Endothelial cell (in vitro differentiated cells): Measurements from ENCODE around the gene RPTOR. TPM values are rescaled to one million over a fixed set of nuclear protein-coding genes. Genes with fewer than 3 reads are reported as not detected.

Experiments
- DNase-seq: peaks from one replicate; pipeline ENCODE4 v3.0.0; 2021; ENCODE audit warnings: low spot score
- H3K27ac Mint-ChIP-seq: one replicate; pipeline ENCODE4 v1.8.0; 2021; ENCODE audit warnings: mixed read lengths, inconsistent platforms; ENCODE audit not compliant: unreplicated experiment
- H3K27me3 Mint-ChIP-seq: one replicate; pipeline ENCODE4 v1.8.0; 2021; ENCODE audit warnings: mild to moderate bottlenecking, moderate library complexity, mixed read lengths, inconsistent platforms; ENCODE audit not compliant: unreplicated experiment
- H3K36me3 Mint-ChIP-seq: one replicate; pipeline ENCODE4 v1.8.0; 2021; ENCODE audit warnings: mild to moderate bottlenecking, low read depth, mixed read lengths, inconsistent platforms; ENCODE audit not compliant: unreplicated experiment
- H3K4me1 Mint-ChIP-seq: one replicate; pipeline ENCODE4 v1.8.0; 2021; ENCODE audit warnings: mild to moderate bottlenecking, mixed read lengths, inconsistent platforms; ENCODE audit not compliant: unreplicated experiment
- H3K4me3 Mint-ChIP-seq: one replicate; pipeline ENCODE4 v1.8.0; 2021; ENCODE audit warnings: mild to moderate bottlenecking, mixed read lengths, inconsistent platforms; ENCODE audit not compliant: unreplicated experiment
- H3K9me3 Mint-ChIP-seq: one replicate; pipeline ENCODE4 v1.8.0; 2021; ENCODE audit warnings: mixed read lengths, inconsistent platforms; ENCODE audit not compliant: unreplicated experiment
- CTCF ChIP-seq: fragments of 200-600 bp; sonication (generic); IDR thresholded peaks from one replicate; pipeline ENCODE4 v1.5.0; 2021; ENCODE audit warnings: antibody characterized with exemption; ENCODE audit not compliant: unreplicated experiment
- total RNA-seq: library from RNA; stranded (reverse); fragmentation: NEBNext Ultra II Directional; extraction: Animal tissue kit (Norgen Biotek cat#: 25700); gene quantifications from one replicate; pipeline ENCODE4 v1.2.1, GENCODE V29; 2021; ENCODE audit not compliant: unreplicated experiment

Gene RPTOR
- total RNA-seq, 1 donor from 2014 or later: 36.7 TPM

DNA sequence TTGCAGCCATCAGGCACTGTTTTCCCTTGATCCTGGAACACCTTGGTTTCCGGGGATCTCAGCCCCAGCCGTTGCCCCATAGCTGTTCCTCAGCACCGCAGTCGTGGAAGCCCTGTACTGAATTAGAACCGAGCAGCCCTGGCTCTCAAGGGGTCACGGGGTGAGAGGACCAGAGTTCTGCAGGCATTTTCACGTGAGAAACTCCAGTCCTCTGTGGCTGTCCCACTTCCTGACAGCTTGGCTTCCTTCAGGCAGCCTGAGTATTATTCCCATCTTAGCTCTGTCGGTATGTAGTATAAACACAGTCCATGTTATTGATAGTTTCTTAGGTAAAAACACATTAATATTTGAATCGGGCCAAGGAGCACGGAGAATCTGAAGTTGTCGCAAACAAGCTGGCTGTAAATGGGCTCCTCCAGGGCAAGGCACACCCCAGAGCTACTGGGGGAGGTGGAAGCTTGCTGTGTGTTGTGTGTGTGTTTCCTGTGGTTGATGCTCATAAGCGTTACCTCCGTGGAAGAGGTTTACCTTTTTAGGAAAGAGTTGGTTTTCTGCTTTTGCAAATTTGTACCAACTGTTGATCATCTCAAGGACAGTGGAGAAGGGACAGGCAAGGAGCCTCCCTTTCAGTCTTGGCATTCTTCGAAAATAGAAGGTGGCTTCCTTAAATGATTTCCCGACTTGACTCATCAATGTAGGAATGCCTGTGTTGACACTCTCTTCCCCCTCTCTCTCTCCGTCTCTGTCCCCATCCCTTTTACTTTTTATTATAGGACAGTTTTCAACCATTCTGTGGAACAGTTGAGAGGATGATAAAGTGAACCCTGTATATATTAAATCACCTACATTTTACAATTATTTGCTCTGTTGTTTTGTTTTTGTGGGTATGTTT is 238.1 kb downstream of the RPTOR start:
- Mint-ChIP-seq H3K4me1 (peaks cover 27% of the 10 kb centered on the region), H3K36me3 (peaks cover under 1% of the 10 kb centered on the region), H3K27me3 (peaks cover 2% of the 10 kb centered on the region), H3K4me3 (no peak overlapping the region), H3K9me3 (no peaks in the 10 kb centered on the region), H3K27ac (peak overlapping the region; percentile 61)
- TF ChIP-seq CTCF: no peak
- no peak for DNase-seq

DNA sequence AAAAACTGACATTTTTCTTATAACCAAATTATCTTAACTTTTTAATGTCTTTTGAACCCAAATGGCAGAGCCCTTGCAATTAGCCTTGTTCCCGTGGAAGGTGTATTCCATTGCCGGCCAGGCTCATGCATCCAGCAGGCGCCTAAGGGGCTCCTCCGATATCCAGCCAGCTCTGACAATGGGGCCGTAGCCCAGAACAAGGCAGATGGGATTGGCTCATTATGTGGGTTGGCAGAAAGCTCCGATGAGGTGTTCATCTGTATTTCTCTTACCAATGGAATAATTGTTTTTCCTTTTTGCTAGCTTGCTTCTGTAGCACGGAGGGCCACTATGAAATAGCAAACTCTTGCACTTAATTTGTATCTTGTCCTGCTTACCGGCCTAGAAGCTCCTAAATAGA is 238.8 kb downstream of the RPTOR start:
- Mint-ChIP-seq H3K27ac (no peak overlapping the region), H3K4me1 (peaks cover 33% of the 10 kb centered on the region), H3K9me3 (no peaks in the 10 kb centered on the region), H3K4me3 (no peak overlapping the region), H3K36me3 (no peaks in the 10 kb centered on the region), H3K27me3 (peaks cover 2% of the 10 kb centered on the region)
- DNase-seq: no peak
- TF ChIP-seq CTCF: no peak

- Mint-ChIP-seq H3K36me3 (no peaks in the 10 kb centered on the region), H3K9me3 (no peaks in the 10 kb centered on the region), H3K4me1 (peaks cover 36% of the 10 kb centered on the region), H3K4me3 (no peak overlapping the region), H3K27ac (no peak overlapping the region), H3K27me3 (peaks cover 2% of the 10 kb centered on the region)
- no peak for DNase-seq
- TF ChIP-seq CTCF: no peak
Observed at GRCh38 chr17:80783971-80784370, 239.3 kb downstream of the RPTOR start.

DNA sequence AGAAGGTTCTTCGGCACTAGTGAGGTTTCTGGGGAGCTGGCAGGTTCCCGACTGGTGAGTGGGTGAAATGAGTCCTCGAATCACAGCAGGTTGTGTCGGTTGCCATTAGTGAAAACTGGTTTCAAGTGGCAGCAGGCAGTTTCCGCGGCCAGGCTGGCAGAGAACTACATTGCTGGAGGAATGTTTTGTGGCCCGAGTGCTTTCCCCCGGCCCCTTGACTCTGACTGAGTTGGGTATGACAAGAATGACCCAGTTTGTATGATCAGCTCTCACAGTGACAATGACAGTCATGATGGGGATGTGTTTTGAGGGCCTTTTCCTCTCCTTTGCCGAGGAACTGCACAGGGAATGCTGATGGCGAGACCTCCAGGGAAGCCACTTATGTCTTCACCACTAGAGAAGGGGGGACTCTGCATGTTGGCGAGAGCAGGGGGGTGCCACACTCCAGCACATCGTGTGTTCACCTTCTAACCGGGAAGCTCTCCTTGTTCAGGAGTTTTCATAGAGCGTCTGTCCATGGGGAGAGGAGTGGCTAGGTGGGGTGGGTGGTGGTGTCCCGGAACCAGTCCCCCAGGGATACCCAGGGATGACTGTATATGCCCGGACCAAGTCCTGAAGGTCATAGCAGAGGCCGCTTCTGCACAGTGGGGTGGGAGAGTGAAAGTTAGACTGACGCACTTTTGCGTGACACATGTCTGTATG is 241.0 kb downstream of the RPTOR start:
- no peak for DNase-seq
- no peaks in the 10 kb centered on the region for H3K36me3 Mint-ChIP-seq
- TF ChIP-seq CTCF: no peak
- no peaks in the 10 kb centered on the region for H3K9me3 Mint-ChIP-seq
- no peak overlapping the region for H3K27ac Mint-ChIP-seq
- H3K4me3 Mint-ChIP-seq: no peak overlapping the region
- peaks cover 47% of the 10 kb centered on the region for H3K4me1 Mint-ChIP-seq
- peaks cover 3% of the 10 kb centered on the region for H3K27me3 Mint-ChIP-seq

- no peak for TF ChIP-seq CTCF
- peaks cover 3% of the 10 kb centered on the region for H3K27me3 Mint-ChIP-seq
- no peak overlapping the region for H3K4me3 Mint-ChIP-seq
- no peaks in the 10 kb centered on the region for H3K9me3 Mint-ChIP-seq
- H3K4me1 Mint-ChIP-seq: peaks cover 51% of the 10 kb centered on the region
- no peaks in the 10 kb centered on the region for H3K36me3 Mint-ChIP-seq
- H3K27ac Mint-ChIP-seq: no peak overlapping the region
- DNase-seq: no peak
Observed at GRCh38 chr17:80786470-80786869, 241.8 kb downstream of the RPTOR start.
